ENCODE measurements around the gene DCST1. TPM values are rescaled to one million over a fixed set of nuclear protein-coding genes. Genes with fewer than 3 reads are reported as not detected.

DCST1 gene
- polyA plus RNA-seq, 3 donors = 0.05 TPM; not detected in 2

DNA sequence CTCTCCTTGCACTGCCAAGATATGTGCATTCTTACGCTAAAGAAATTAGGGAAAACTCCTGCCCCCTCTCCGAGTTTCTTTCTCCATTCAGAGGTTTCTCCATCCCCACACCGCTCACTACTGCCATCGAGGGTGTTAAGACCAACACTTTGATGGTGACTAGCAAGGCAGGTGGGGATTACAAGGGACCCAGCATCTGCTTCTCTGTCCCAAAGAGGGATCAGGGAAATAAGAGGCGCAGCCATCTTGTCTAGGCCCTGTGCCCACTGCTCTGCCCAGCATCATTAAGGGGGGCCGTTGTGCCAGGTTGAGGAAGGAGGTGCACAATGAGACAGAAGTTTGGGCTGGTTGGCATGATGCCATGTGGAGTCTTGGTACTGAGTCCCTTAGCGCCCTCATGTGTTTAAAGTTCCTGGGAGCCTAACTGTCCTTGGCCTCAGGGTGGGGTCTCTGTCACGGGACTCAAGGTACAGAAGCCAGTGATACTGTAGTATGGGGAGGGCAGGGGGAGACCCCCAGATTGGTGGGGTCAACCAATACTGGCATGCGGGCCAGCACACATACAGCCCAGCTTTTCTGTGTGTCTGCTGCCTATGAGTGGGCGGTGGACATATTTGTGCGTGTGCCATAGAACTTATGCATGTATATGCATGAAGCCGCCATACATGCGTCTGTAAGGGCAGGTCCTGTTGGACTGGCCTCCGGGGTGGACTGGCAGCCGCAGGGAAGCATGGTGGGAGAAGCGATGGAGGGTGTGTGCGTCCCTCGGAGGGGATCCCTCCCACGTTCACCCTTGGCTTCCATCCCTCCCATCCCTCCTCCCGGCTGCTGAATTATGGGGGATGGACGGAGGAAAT, 50.5 kb downstream of the DCST1 start:
- Histone ChIP-seq H3K27ac (ENCODE audit: low read depth in 1 of 2, low read length in 2 of 2) (no peak overlapping the region), H4K20me1 (ENCODE audit: insufficient read depth, low read length) (peaks cover 47% of the 10 kb centered on the region), H3K4me2 (replicated peaks; ENCODE audit: extremely low read depth, low read length, poor library complexity, severe bottlenecking) (peak overlapping the region; percentile 94), H3K9me3 (replicated peaks in 1 of 2; ENCODE audit: control insufficient read depth in 1 of 2, insufficient read depth in 1 of 2, low read length in 2 of 2) (peaks cover 0 to 16% of the 10 kb centered on the region in 2 donors), H3K27me3 (ENCODE audit: control insufficient read depth in 2 of 2, insufficient read depth in 2 of 2, low read length in 2 of 2) (peaks cover 45 to 52% of the 10 kb centered on the region in 2 donors), H3K4me1 (ENCODE audit: control insufficient read depth in 1 of 2, insufficient read depth in 2 of 2, low read length in 2 of 2) (peaks cover 58 to 68% of the 10 kb centered on the region in 2 donors), H3K36me3 (replicated peaks in 1 of 2; ENCODE audit: control insufficient read depth in 1 of 2, insufficient read depth in 2 of 2, low read length in 2 of 2) (no peaks in the 10 kb centered on the region), H3K4me3 (replicated peaks in 1 of 3; ENCODE audit: low read depth in 2 of 3, low read length in 3 of 3) (peak overlapping the region in 2 of 3 experiments; percentile 75 to 96), H2AFZ (ENCODE audit: insufficient read depth, low read depth, low read length, poor library complexity, severe bottlenecking) (peak overlapping the region; percentile 95), H3K79me2 (ENCODE audit: insufficient read depth, low read length) (no peaks in the 10 kb centered on the region), H3K9ac (ENCODE audit: insufficient read depth, low read length, poor library complexity, severe bottlenecking) (no peak overlapping the region)
- Mint-ChIP-seq H3K27ac (peak overlapping the region in 2 of 7 donors; percentile 46 to 68), H3K4me1 (peaks cover 48% of the 10 kb centered on the region), H3K9me3 (peaks cover 0 to 37% (median 15%) of the 10 kb centered on the region in 7 donors), H3K36me3 (peaks cover 17 to 18% of the 10 kb centered on the region in 2 donors), H3K27me3 (ENCODE audit: low read depth in 3 of 3) (peaks cover 44 to 54% (median 52%) of the 10 kb centered on the region in 3 donors), H3K4me3 (peak overlapping the region; percentile 95 to 97)
- TF ChIP-seq, protein P1, sequence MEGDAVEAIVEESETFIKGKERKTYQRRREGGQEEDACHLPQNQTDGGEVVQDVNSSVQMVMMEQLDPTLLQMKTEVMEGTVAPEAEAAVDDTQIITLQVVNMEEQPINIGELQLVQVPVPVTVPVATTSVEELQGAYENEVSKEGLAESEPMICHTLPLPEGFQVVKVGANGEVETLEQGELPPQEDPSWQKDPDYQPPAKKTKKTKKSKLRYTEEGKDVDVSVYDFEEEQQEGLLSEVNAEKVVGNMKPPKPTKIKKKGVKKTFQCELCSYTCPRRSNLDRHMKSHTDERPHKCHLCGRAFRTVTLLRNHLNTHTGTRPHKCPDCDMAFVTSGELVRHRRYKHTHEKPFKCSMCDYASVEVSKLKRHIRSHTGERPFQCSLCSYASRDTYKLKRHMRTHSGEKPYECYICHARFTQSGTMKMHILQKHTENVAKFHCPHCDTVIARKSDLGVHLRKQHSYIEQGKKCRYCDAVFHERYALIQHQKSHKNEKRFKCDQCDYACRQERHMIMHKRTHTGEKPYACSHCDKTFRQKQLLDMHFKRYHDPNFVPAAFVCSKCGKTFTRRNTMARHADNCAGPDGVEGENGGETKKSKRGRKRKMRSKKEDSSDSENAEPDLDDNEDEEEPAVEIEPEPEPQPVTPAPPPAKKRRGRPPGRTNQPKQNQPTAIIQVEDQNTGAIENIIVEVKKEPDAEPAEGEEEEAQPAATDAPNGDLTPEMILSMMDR (IDR thresholded peaks at IDR 0.05) = no peak
- 38% methylated on average over 10 of the region's 21 CpGs for WGBS (ENCODE audit: insufficient coverage)
- intact Hi-C loops (cut with micrococcal nuclease) = loop anchor here in 1 of 2 donors (1.0 to 10.0 kb wide), 2 partner anchors 21 to 529 kb away; partner anchors contain the start of genes EFNA4 and UBE2Q1
- DNase-seq = peak in 2 of 3 donors; percentile 36 to 50

DNA sequence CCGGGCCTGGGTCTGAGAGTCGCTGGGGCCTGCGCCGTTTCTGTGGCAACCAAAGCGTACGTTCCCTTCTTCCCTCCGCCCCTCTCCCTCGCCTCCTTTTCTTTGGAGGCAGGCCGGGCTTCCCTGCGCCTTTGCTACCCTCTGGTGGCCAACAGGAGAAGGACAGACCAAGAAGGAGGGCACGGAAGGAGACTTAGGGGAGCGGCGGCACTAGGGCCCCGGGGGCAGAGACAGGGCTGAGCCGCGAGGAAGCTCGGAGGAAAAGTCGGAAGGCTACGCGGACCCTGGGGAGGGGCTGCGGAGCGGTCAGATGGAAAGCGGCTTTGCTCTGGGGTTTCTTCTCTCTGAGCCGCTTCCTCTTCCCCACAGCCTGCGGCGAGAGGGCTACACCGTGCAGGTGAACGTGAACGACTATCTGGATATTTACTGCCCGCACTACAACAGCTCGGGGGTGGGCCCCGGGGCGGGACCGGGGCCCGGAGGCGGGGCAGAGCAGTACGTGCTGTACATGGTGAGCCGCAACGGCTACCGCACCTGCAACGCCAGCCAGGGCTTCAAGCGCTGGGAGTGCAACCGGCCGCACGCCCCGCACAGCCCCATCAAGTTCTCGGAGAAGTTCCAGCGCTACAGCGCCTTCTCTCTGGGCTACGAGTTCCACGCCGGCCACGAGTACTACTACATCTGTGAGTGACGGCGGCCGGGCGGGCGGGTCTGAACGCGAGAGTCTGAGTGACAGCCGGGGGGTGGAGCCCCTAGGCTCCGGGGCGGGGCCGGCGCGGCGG, 51.3 kb downstream of the DCST1 start:
- peaks cover 35 to 46% (median 44%) of the 10 kb centered on the region in 3 donors for H3K27me3 Mint-ChIP-seq (ENCODE audit: low read depth in 3 of 3)
- H3K9me3 Mint-ChIP-seq = peaks cover 0 to 29% (median 9%) of the 10 kb centered on the region in 7 donors
- Histone ChIP-seq H3K4me3 (replicated peaks in 1 of 3; ENCODE audit: low read depth in 2 of 3, low read length in 3 of 3) (peak overlapping the region; percentile 67 to 96 (median 75)), H3K27me3 (ENCODE audit: control insufficient read depth in 2 of 2, insufficient read depth in 2 of 2, low read length in 2 of 2) (peaks cover 37 to 45% of the 10 kb centered on the region in 2 donors), H3K9ac (ENCODE audit: insufficient read depth, low read length, poor library complexity, severe bottlenecking) (peak overlapping the region; percentile 66), H4K20me1 (ENCODE audit: insufficient read depth, low read length) (peaks cover 41% of the 10 kb centered on the region), H3K27ac (ENCODE audit: low read depth in 1 of 2, low read length in 2 of 2) (peak overlapping the region; percentile 71 to 77), H3K9me3 (replicated peaks in 1 of 2; ENCODE audit: control insufficient read depth in 1 of 2, insufficient read depth in 1 of 2, low read length in 2 of 2) (peaks cover 0 to 16% of the 10 kb centered on the region in 2 donors), H3K79me2 (ENCODE audit: insufficient read depth, low read length) (no peaks in the 10 kb centered on the region), H3K4me2 (replicated peaks; ENCODE audit: extremely low read depth, low read length, poor library complexity, severe bottlenecking) (peak overlapping the region; percentile 94), H3K4me1 (ENCODE audit: control insufficient read depth in 1 of 2, insufficient read depth in 2 of 2, low read length in 2 of 2) (peaks cover 50 to 59% of the 10 kb centered on the region in 2 donors), H3K36me3 (replicated peaks in 1 of 2; ENCODE audit: control insufficient read depth in 1 of 2, insufficient read depth in 2 of 2, low read length in 2 of 2) (no peaks in the 10 kb centered on the region), H2AFZ (ENCODE audit: insufficient read depth, low read depth, low read length, poor library complexity, severe bottlenecking) (peak overlapping the region; percentile 95)
- intact Hi-C loops (cut with micrococcal nuclease) = loop anchor here in 1 of 2 donors (1.0 to 10.0 kb wide), 4 partner anchors 22 to 530 kb away; partner anchors contain the start of genes ADAM15, EFNA4 and UBE2Q1
- H3K4me1 Mint-ChIP-seq = peaks cover 40% of the 10 kb centered on the region
- peaks cover 9 to 10% of the 10 kb centered on the region in 2 donors for H3K36me3 Mint-ChIP-seq
- TF ChIP-seq, protein P1 (IDR thresholded peaks at IDR 0.05) = peak; percentile 93
- H3K27ac Mint-ChIP-seq = peak overlapping the region; percentile 92 to 98 (median 98)
- peak overlapping the region; percentile 95 to 97 for H3K4me3 Mint-ChIP-seq
- under 1% methylated on average over 64 of the region's 67 CpGs for WGBS (ENCODE audit: insufficient coverage)
- DNase-seq = peak; percentile 84 to 88 (median 86)

All from CD14-positive monocyte (primary cell).